GM12872 (cell line): Measurements from ENCODE around the gene RNASE11.

Source experiments
- TF ChIP-seq, protein P1 (sequence below): IDR thresholded peaks from 3 replicates; pipeline ENCODE4 v1.5.1; 2011; ENCODE audit warnings: low read depth, mild to moderate bottlenecking, low read length, moderate library complexity; ENCODE audit not compliant: insufficient read depth

RNASE11 gene

DNA sequence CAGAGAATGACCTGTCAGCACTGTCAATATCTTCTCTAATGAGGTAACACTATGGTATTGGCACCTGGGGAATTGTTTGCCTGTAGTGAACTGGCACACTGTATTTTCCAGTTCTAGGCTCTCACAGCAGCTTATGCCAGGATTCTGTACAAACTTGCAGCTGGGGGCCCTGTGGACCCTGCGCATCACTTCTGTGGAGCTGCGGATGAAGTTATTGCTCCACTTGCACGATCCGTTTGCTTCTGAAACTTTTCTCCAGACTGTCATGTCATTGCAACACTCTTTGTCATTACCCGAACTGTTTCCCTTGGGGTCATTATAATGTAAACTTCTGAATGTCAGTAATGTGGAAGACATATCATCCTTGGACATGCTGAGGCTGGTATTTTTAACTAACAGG lies 3.9 kb downstream of the RNASE11 start:
- TF ChIP-seq, protein P1, sequence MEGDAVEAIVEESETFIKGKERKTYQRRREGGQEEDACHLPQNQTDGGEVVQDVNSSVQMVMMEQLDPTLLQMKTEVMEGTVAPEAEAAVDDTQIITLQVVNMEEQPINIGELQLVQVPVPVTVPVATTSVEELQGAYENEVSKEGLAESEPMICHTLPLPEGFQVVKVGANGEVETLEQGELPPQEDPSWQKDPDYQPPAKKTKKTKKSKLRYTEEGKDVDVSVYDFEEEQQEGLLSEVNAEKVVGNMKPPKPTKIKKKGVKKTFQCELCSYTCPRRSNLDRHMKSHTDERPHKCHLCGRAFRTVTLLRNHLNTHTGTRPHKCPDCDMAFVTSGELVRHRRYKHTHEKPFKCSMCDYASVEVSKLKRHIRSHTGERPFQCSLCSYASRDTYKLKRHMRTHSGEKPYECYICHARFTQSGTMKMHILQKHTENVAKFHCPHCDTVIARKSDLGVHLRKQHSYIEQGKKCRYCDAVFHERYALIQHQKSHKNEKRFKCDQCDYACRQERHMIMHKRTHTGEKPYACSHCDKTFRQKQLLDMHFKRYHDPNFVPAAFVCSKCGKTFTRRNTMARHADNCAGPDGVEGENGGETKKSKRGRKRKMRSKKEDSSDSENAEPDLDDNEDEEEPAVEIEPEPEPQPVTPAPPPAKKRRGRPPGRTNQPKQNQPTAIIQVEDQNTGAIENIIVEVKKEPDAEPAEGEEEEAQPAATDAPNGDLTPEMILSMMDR: no peak

DNA sequence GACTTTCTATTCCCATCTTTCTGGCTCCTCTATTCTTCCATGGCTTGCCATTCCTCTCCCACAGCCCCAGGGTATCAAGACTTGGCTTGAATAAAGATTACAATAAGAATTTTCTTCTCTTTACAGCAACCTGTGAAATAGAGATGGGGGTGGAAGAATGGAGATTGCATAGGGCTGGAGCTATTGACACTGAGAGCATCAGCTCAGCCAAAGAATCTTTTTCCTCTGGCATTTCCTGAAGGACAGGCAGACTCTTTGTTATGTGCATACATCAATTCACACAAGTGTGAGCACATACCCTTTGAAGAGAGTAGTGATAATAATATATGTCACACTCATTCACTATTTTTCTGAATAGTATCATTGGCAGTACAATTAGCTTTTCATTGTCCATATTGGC lies 4.7 kb downstream of the RNASE11 start:
- TF ChIP-seq, protein P1: no peak

DNA sequence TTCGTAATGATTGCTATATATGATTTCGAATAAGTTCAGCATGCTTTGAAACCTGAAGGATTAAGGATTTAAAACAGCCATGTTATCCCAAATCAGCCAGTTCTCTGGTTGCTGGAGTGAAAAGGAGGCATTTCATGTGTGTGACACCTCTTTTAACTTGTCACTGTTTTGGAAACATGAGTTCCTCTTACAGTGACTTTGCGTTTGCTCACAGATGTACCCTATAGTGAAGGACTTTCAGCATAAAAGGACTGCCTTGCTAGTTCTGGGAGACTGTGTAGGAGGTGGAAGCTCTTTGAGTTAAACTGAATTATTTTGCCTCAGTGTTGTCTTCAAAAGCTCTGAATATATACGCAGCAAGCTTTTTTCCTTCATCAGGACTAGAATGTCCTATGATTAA lies 7.6 kb downstream of the RNASE11 start:
- TF ChIP-seq, protein P1: no peak

DNA sequence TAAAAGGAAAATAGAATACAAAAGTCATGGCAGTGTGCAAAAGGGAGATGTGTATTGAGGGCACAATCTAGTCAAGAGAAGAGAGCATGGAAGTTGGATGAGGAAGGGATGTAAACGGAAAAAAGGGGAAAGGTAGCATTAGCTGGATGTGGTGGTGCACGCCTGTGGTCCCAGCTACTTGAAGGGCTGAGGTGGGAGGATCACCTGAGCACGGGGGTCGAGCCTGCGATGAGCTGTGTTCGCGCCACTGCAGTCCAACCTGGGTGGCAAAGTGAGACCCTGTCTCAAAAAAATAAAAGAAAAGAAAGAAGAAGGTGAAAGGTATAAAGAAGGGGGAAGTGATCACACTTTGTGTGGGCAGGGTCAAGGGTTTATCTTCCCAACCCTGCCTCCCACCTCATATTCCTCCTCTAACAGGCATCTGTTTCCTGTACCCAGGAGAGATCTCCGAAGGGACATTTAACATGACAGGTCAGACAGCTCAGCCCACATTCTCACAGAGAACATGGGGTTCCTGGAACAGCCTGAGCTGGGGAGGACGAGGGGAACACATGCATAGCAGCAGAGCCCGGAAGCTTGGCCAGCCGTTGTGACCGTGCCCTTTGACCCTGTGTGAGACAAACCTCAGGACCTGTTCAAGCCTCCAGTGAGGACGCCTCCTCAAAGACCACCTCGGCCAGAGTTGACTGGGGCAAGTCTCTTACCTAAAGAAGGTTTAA lies 8.9 kb downstream of the RNASE11 start:
- TF ChIP-seq, protein P1: no peak

DNA sequence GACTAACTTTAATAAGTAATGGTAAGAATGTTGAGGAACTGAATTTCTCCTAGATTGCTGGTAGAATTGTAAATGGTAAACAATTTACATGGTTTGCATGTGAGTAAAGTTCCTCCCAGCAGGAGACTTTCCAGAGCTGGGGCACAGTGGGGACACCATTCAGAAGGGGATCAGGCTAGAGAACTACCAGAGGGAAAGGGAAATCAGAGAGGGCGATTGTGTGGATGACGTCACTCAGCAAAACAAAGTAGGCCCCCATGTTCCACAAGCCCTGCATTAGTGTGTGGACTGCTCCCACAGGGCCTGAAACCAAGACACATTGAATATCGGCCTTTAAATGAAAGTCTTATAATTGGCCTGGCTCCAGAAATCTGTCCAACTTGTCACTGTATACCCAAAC lies 9.5 kb downstream of the RNASE11 start:
- TF ChIP-seq, protein P1: no peak

DNA sequence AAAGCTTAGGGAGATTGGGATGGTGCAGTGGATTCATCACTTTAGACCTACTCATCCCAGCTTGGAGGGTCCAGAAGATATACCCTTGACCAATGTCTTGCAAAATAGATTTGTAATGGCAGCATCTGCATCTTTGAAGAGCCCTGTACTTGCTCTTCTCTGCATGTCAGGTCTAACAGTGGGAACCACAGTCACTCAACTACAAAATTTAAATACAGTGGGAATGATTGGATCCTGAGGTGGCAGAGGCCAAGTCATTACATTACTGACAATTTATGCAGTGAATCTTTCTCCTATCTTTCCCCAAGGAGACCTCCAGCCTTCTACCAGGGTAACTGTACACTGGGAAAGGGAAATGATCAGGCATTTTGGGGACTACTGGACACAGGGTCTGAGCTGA lies 18.7 kb downstream of the RNASE11 start:
- TF ChIP-seq, protein P1: no peak

DNA sequence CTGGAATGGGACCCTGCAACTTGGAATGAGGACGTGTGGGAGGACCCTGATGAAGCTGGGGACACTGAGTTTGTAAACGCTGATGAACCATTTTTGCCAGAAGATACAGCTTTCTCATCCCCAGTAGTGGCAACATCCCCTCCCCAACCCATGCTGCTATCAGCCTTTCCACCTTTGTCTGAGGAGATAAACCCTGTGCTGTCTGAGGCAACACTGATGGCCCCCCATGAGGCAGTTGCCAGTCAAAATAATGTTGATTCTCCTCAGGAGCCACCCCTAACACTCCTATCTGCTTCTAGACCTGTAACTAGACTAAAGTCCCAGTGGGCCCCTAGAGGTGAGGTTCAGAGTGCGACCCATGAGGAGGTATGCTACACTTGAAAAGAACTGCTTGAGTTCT lies 19.4 kb downstream of the RNASE11 start:
- TF ChIP-seq, protein P1: no peak

DNA sequence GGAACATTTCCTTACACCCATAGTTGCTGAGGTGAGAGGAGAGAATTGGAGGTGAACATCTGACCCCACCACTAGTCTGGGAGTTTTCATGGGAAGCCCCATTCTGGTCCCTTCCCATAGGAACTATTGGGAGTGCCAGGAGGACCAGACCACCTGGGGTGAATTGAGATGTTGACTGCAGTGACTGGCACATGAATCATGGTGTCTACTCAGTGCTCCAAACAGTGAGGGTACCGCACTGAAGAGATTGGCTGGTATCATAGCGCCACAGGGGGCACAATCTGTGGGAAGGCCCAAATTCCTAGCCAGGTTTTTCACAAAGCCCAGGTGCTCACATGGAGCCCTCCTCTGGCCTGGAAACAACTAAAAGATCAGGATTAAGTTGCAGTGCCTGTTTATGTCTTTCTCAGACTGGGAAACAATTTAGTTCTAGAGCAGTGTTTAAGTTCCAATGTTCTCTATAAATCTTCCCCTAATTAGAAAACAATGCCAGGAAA lies 23.3 kb downstream of the RNASE11 start:
- TF ChIP-seq, protein P1: no peak
